ENCODE measurements around the gene TNFRSF8.

TNFRSF8 gene

GRCh38 chr1:12113433-12114339, 50.6 kb downstream of the TNFRSF8 start:
- no peak for DNase-seq (ENCODE audit: low spot score)

- DNase-seq (ENCODE audit: low spot score) = no peak
These were observed 51.2 kb downstream of the TNFRSF8 start for GRCh38 chr1:12114340-12114683.

GRCh38 chr1:12114916-12115315, 51.8 kb downstream of the TNFRSF8 start:
- no peak for DNase-seq (ENCODE audit: low spot score)

- no peak for DNase-seq (ENCODE audit: low spot score)
These were observed 58.3 kb downstream of the TNFRSF8 start for GRCh38 chr1:12121212-12122003.

GRCh38 chr1:12123172-12123571, 60.1 kb downstream of the TNFRSF8 start:
- DNase-seq (ENCODE audit: low spot score) = no peak

GRCh38 chr1:12124693-12125421, 61.8 kb downstream of the TNFRSF8 start:
- peak; percentile 34 for DNase-seq (ENCODE audit: low spot score)

GRCh38 chr1:12125422-12126355, 62.6 kb downstream of the TNFRSF8 start:
- DNase-seq (ENCODE audit: low spot score) = no peak

GRCh38 chr1:12126781-12127180, 63.7 kb downstream of the TNFRSF8 start:
- DNase-seq (ENCODE audit: low spot score) = no peak

GRCh38 chr1:12127206-12127810, 64.2 kb downstream of the TNFRSF8 start:
- DNase-seq (ENCODE audit: low spot score) = no peak

- DNase-seq (ENCODE audit: low spot score) = no peak
These were observed 65.0 kb downstream of the TNFRSF8 start for GRCh38 chr1:12128120-12128519.

- DNase-seq (ENCODE audit: low spot score) = no peak
These were observed 66.5 kb downstream of the TNFRSF8 start for GRCh38 chr1:12129624-12130023.

GRCh38 chr1:12130466-12131130, 67.5 kb downstream of the TNFRSF8 start:
- DNase-seq (ENCODE audit: low spot score) = no peak

- no peak for DNase-seq (ENCODE audit: low spot score)
These were observed 69.0 kb downstream of the TNFRSF8 start for GRCh38 chr1:12132078-12132477.

- DNase-seq (ENCODE audit: low spot score) = no peak
These were observed 71.6 kb downstream of the TNFRSF8 start for GRCh38 chr1:12134716-12135115.

- no peak for DNase-seq (ENCODE audit: low spot score)
These were observed 72.5 kb downstream of the TNFRSF8 start for GRCh38 chr1:12135612-12136011.

- DNase-seq (ENCODE audit: low spot score) = no peak
These were observed 74.0 kb downstream of the TNFRSF8 start for GRCh38 chr1:12136916-12137610.

GRCh38 chr1:12138196-12139168, 75.4 kb downstream of the TNFRSF8 start:
- DNase-seq (ENCODE audit: low spot score) = no peak

- DNase-seq (ENCODE audit: low spot score) = no peak
These were observed 76.9 kb downstream of the TNFRSF8 start for GRCh38 chr1:12140016-12140415.

Data from SK-N-DZ (cell line).